H1 (cell line): ENCODE results near the gene UTRN. TPM values are rescaled to one million over a fixed set of nuclear protein-coding genes. Genes with fewer than 3 reads are reported as not detected.

Experiments used
- CTCF ChIA-PET: fragments of 300-600 bp; sonication (Branson Sonifier 250); formaldehyde crosslinking; loops from one replicate; lab custom pipeline; 2021; ENCODE audit not compliant: partially characterized antibody; lab: Charles Lee
- POLR2A ChIA-PET: fragments of 300-600 bp; sonication (Branson Sonifier 250); formaldehyde crosslinking; loops from one replicate; lab custom pipeline; 2021; ENCODE audit warnings: inconsistent platforms; ENCODE audit not compliant: partially characterized antibody; lab: Charles Lee
- DNase-seq, 2 experiments: peaks; one replicate each; pipeline versions ENCODE4 v3.0.0 to v3.0.0-alpha.2; 2010 to 2022; ENCODE audit warnings: low spot score in 2 of 2, low read depth in 1 of 2, mixed read lengths in 1 of 2
- FAIRE-seq: peaks from 2 replicates; lab custom pipeline; 2011; peaks lifted over from hg19 to GRCh38; lab: Jason Lieb, UNC
- H2AFZ ChIP-seq: 2 replicates; pipeline ENCODE4 v1.8.1; 2012; ENCODE audit warnings: low read length, inconsistent platforms
- H2AK5ac ChIP-seq: 2 replicates; pipeline ENCODE4 v1.6.1; 2013; ENCODE audit warnings: low read depth, low read length
- H2BK120ac ChIP-seq: replicated peaks from 2 replicates; pipeline ENCODE3; 2013; ENCODE audit warnings: low read depth, low read length, inconsistent platforms
- H2BK12ac ChIP-seq: 2 replicates; pipeline ENCODE4 v1.6.1; 2013; ENCODE audit warnings: low read depth, low read length
- H2BK15ac ChIP-seq: 2 replicates; pipeline ENCODE4 v1.6.1; 2013; ENCODE audit warnings: low read length
- H2BK20ac ChIP-seq: 2 replicates; pipeline ENCODE4 v1.6.1; 2013; ENCODE audit warnings: low read length
- H2BK5ac ChIP-seq: 2 replicates; pipeline ENCODE4 v1.6.1; 2013; ENCODE audit warnings: low read depth, low read length
- H3K14ac ChIP-seq: 2 replicates; pipeline ENCODE4 v1.6.1; 2013; ENCODE audit warnings: inconsistent platforms; ENCODE audit not compliant: insufficient read length
- H3K18ac ChIP-seq: 2 replicates; pipeline ENCODE4 v1.6.1; 2013; ENCODE audit warnings: low read length; ENCODE audit errors: extremely low read depth
- H3K23ac ChIP-seq: 2 replicates; pipeline ENCODE4 v1.6.1; 2013; ENCODE audit warnings: inconsistent platforms; ENCODE audit not compliant: insufficient read length
- H3K23me2 ChIP-seq: 2 replicates; pipeline ENCODE4 v1.6.1; 2013; ENCODE audit warnings: low read depth, low read length
- H3K27ac ChIP-seq: 2 replicates; pipeline ENCODE4 v1.6.1; 2011; ENCODE audit warnings: low read depth, low read length, inconsistent platforms
- H3K27me3 ChIP-seq, 4 experiments: replicated peaks in 1 of 4; 1 replicate in 1 of 4; 2 replicates in 3 of 4; pipeline versions ENCODE4 v1.6.1 to v1.8.1; 2011 to 2013; ENCODE audit warnings: low read length in 3 of 4, mild to moderate bottlenecking in 3 of 4, inconsistent platforms in 2 of 4, mixed read lengths in 2 of 4, moderate library complexity in 1 of 4; ENCODE audit not compliant: control insufficient read depth in 3 of 4, insufficient read depth in 3 of 4; ENCODE audit errors: extremely low read depth in 1 of 4
- H3K36me3 ChIP-seq, 4 experiments: 2 replicates each; pipeline versions ENCODE4 v1.6.1 to v1.8.1; 2011 to 2013; ENCODE audit warnings: mild to moderate bottlenecking in 4 of 4, low read length in 3 of 4, moderate library complexity in 2 of 4, control low read depth in 1 of 4, inconsistent platforms in 1 of 4; ENCODE audit not compliant: insufficient read depth in 4 of 4, control insufficient read depth in 2 of 4
- H3K4ac ChIP-seq: replicated peaks from 2 replicates; pipeline ENCODE3; 2013; ENCODE audit warnings: low read length, low read depth, mixed read lengths, inconsistent platforms; ENCODE audit not compliant: insufficient read length
- H3K4me1 ChIP-seq, 4 experiments: replicated peaks in 1 of 4; 1 replicate in 1 of 4; 2 replicates in 3 of 4; pipeline versions ENCODE4 v1.6.1 to v1.8.1; 2011 to 2013; ENCODE audit warnings: low read length in 3 of 4, inconsistent platforms in 2 of 4, mixed read lengths in 1 of 4; ENCODE audit not compliant: insufficient read depth in 4 of 4, control insufficient read depth in 3 of 4
- H3K4me2 ChIP-seq, 2 experiments: 2 replicates each; pipeline versions ENCODE4 v1.6.1 to v1.8.1; 2011 to 2013; ENCODE audit warnings: low read depth in 2 of 2, low read length in 2 of 2, control low read depth in 1 of 2, inconsistent platforms in 1 of 2, mild to moderate bottlenecking in 1 of 2; ENCODE audit not compliant: insufficient read depth in 1 of 2
- H3K4me3 ChIP-seq, 4 experiments: fragments of 200-600, 300-600 bp in 1 of 4; sonication (generic), shearing (Covaris generic), sonication (Bioruptor Twin) in 1 of 4; 2 replicates each; pipeline versions ENCODE4 v1.5.1 to v1.8.1; 2011 to 2016; ENCODE audit warnings: low read length in 4 of 4, low read depth in 3 of 4, control low read depth in 2 of 4, inconsistent platforms in 2 of 4, mild to moderate bottlenecking in 2 of 4, mixed read lengths in 1 of 4, moderate library complexity in 1 of 4; ENCODE audit not compliant: insufficient read depth in 2 of 4; ENCODE audit errors: extremely low read depth in 1 of 4
- H3K56ac ChIP-seq: replicated peaks from 2 replicates; pipeline ENCODE3; 2013; ENCODE audit warnings: low read depth, mild to moderate bottlenecking, mixed read lengths, low read length, inconsistent platforms; ENCODE audit not compliant: insufficient read length
- H3K79me1 ChIP-seq: 2 replicates; pipeline ENCODE4 v1.6.1; 2013; ENCODE audit warnings: low read depth, low read length, control low read depth
- H3K79me2 ChIP-seq, 2 experiments: 2 replicates each; pipeline versions ENCODE4 v1.6.1 to v1.8.1; 2012 to 2013; ENCODE audit warnings: low read length in 2 of 2, mild to moderate bottlenecking in 2 of 2, inconsistent platforms in 1 of 2; ENCODE audit not compliant: insufficient read depth in 2 of 2, control insufficient read depth in 1 of 2
- H3K9ac ChIP-seq, 4 experiments: replicated peaks in 1 of 4; 1 replicate in 1 of 4; 2 replicates in 3 of 4; pipeline versions ENCODE4 v1.6.1 to v1.8.1; 2011 to 2013; ENCODE audit warnings: low read depth in 3 of 4, low read length in 3 of 4, control low read depth in 2 of 4, mild to moderate bottlenecking in 2 of 4, moderate library complexity in 2 of 4, inconsistent platforms in 1 of 4; ENCODE audit errors: extremely low read depth in 1 of 4
- H3K9me3 ChIP-seq, 2 experiments: 2 replicates each; pipeline versions ENCODE4 v1.6.1 to v1.8.1; 2012 to 2013; ENCODE audit warnings: mild to moderate bottlenecking in 2 of 2, moderate library complexity in 2 of 2, control low read depth in 1 of 2, inconsistent platforms in 1 of 2, low read depth in 1 of 2, low read length in 1 of 2, mixed read lengths in 1 of 2; ENCODE audit not compliant: insufficient read depth in 2 of 2
- H4K20me1 ChIP-seq, 2 experiments: replicated peaks in 1 of 2; 2 replicates each; pipeline versions ENCODE3 to v1.8.1; 2011 to 2013; ENCODE audit warnings: inconsistent platforms in 2 of 2, low read length in 2 of 2, mild to moderate bottlenecking in 1 of 2; ENCODE audit not compliant: insufficient read depth in 2 of 2, control insufficient read depth in 1 of 2
- H4K5ac ChIP-seq: 2 replicates; pipeline ENCODE4 v1.6.1; 2013; ENCODE audit warnings: low read length, low read depth, mixed read lengths, inconsistent platforms; ENCODE audit not compliant: insufficient read length
- H4K8ac ChIP-seq: 2 replicates; pipeline ENCODE4 v1.8.0; 2013; ENCODE audit warnings: mild to moderate bottlenecking, moderate library complexity, low read length, inconsistent platforms; ENCODE audit not compliant: insufficient read depth; ENCODE audit errors: extremely low read depth
- H4K91ac ChIP-seq: replicated peaks from 2 replicates; pipeline ENCODE3; 2013; ENCODE audit warnings: low read length, mixed read lengths, inconsistent platforms; ENCODE audit not compliant: insufficient read length
- BCL11A ChIP-seq, 2 experiments: IDR thresholded peaks; one replicate each; pipeline ENCODE4 v1.6.1; 2011; ENCODE audit warnings: low read depth in 2 of 2, low read length in 2 of 2, mild to moderate bottlenecking in 2 of 2
- CBX5 ChIP-seq: fragments of 300-800, 300-1000 bp; sonication (generic); IDR thresholded peaks from 2 replicates; pipeline ENCODE4 v1.7.1; 2016; ENCODE audit warnings: antibody characterized with exemption, low read length, low read depth
- CTBP2 ChIP-seq: IDR thresholded peaks from 2 replicates; pipeline ENCODE4 v1.7.0; 2011; ENCODE audit warnings: borderline replicate concordance, mild to moderate bottlenecking, moderate library complexity, mixed read lengths, low read length; ENCODE audit not compliant: insufficient read depth, insufficient read length
- EP300 ChIP-seq, 2 experiments: IDR thresholded peaks; 1 replicate in 1 of 2; 2 replicates in 1 of 2; pipeline ENCODE4 v1.6.1; 2011 to 2012; ENCODE audit warnings: low read depth in 2 of 2, low read length in 2 of 2, mild to moderate bottlenecking in 2 of 2, borderline replicate concordance in 1 of 2, inconsistent platforms in 1 of 2, moderate library complexity in 1 of 2
- HDAC2 ChIP-seq, 2 experiments: fragments of 300-600 bp in 1 of 2; sonication (generic) in 1 of 2; IDR thresholded peaks; 2 replicates each; pipeline ENCODE4 v1.6.1; 2011 to 2012; ENCODE audit warnings: low read depth in 2 of 2, low read length in 2 of 2, mild to moderate bottlenecking in 2 of 2, moderate library complexity in 2 of 2, borderline replicate concordance in 1 of 2, inconsistent platforms in 1 of 2
- HDAC6 ChIP-seq: IDR thresholded peaks from one replicate; pipeline ENCODE4 v1.7.1; 2012; ENCODE audit warnings: low read depth, mild to moderate bottlenecking, inconsistent platforms, low read length, moderate library complexity
- SIX5 ChIP-seq: IDR thresholded peaks from 2 replicates; pipeline ENCODE4 v1.6.1; 2011; ENCODE audit warnings: mild to moderate bottlenecking, low read depth, low read length
- SP4 ChIP-seq: IDR thresholded peaks from 2 replicates; pipeline ENCODE4 v1.6.1; 2012; ENCODE audit warnings: low read length, inconsistent platforms
- WGBS, 2 experiments: shearing (Covaris generic) in 1 of 2; methylation state at CpG; one replicate each; pipeline versions ENCODE4 v1.1.6 to v1.1.7; 2013 to 2015; ENCODE audit warnings: low lambda C conversion rate in 2 of 2, mixed read lengths in 2 of 2, inconsistent platforms in 1 of 2, low coverage in 1 of 2, missing lambda C conversion rate in 1 of 2; ENCODE audit not compliant: insufficient replicate concordance in 2 of 2, insufficient coverage in 1 of 2, insufficient read length in 1 of 2; ENCODE audit errors: extremely low coverage in 1 of 2, missing lambda C conversion rate in 1 of 2; 5-methylcytosine and 5-hydroxymethylcytosine counted together
- polyA plus RNA-seq, 7 experiments: library from polyadenylated mRNA; depleted of rRNA in 3 of 7; stranded (reverse) in 5 of 7; unstranded in 2 of 7; fragments of >200 nt in 5 of 7; fragments of 200-250 nt in 2 of 7; gene quantifications; 1 replicate in 5 of 7; 2 replicates in 1 of 7; 4 replicates in 1 of 7; pipeline versions ENCODE4 v1.2.1 to v1.2.3, GENCODE V29; 2011 to 2013; ENCODE audit warnings: missing spikeins in 2 of 7, mixed read lengths in 2 of 7
- total RNA-seq: library from RNA; stranded (reverse); fragmentation: NEBNext Ultra II Directional; extraction: Animal tissue kit (Norgen Biotek cat#: 25700); gene quantifications from 2 replicates; pipeline ENCODE4 v1.2.1, GENCODE V29; 2021
- TF ChIP-seq, protein P1 (sequence below), 3 experiments: IDR thresholded peaks; 1 replicate in 2 of 3; 2 replicates in 1 of 3; pipeline versions ENCODE4 v1.5.1 to v1.6.1; 2011; ENCODE audit warnings: low read length in 3 of 3, mild to moderate bottlenecking in 3 of 3, inconsistent platforms in 2 of 3, low read depth in 1 of 3, moderate library complexity in 1 of 3; ENCODE audit not compliant: insufficient read depth in 1 of 3; ENCODE audit errors: control extremely low read depth in 1 of 3

UTRN gene
- total and polyA plus RNA-seq, 2 of the 8 experiments (the other 6 are each of a cell fraction or from before 2014, with no cell fraction given), result 25.0 to 112 TPM

- no peaks in the 10 kb centered on the region for H3K36me3 ChIP-seq
- FAIRE-seq, result no peak
- peak overlapping the region; percentile 51 to 84 (median 78) for H3K9ac ChIP-seq
- no peak overlapping the region for H3K14ac ChIP-seq
- no peak overlapping the region for H3K23ac ChIP-seq
- no peak overlapping the region for H3K4ac ChIP-seq
- peak overlapping the region; percentile 84; the same call in 1 of the 2 replicates for H3K27ac ChIP-seq
- 2% methylated on average over 15 of the region's 15 CpGs; no CpG with 5 or more reads in 1 of the 2 experiments for WGBS, 2 experiments
- peak overlapping the region; percentile 49 for H3K56ac ChIP-seq
- peak overlapping the region; percentile 83 to 87 (median 85) for H3K4me3 ChIP-seq
- peak overlapping the region; percentile 46; the same call in 1 of the 2 replicates for H2BK15ac ChIP-seq
- H3K18ac ChIP-seq, result peak overlapping the region; percentile 64; the same call in 1 of the 2 replicates
- no peak overlapping the region for H4K8ac ChIP-seq
- H3K4me1 ChIP-seq, result peaks cover 0 to 5% (median 2%) of the 10 kb centered on the region in 4 experiments; a peak in 2 of 7 replicates
- no peaks in the 10 kb centered on the region; a peak in 1 of 7 replicates for H3K27me3 ChIP-seq
- H3K23me2 ChIP-seq, result peaks cover 15% of the 10 kb centered on the region
- 0 out of 2 replicates have a peak overlapping the region, but pooled peaks have one; percentile 40 for H2BK12ac ChIP-seq
- 0 out of 2 replicates have a peak overlapping the region, but pooled peaks have one; percentile 25 for H2BK5ac ChIP-seq
- DNase-seq, result no peak
- H4K91ac ChIP-seq, result no peak overlapping the region
- H3K79me1 ChIP-seq, result no peaks in the 10 kb centered on the region; the same call in 1 of the 2 replicates
- no peaks in the 10 kb centered on the region for H4K20me1 ChIP-seq
- no peak overlapping the region for H2BK20ac ChIP-seq
- no peaks in the 10 kb centered on the region for H3K9me3 ChIP-seq
- CTCF ChIA-PET, result interaction anchor here (0.7 to 2.3 kb wide), 7 partner anchors 18 to 70 kb away, joined by 3 to 9 read pairs (median 5); no protein-coding TSS in a partner anchor
- no peak overlapping the region for H2AK5ac ChIP-seq
- H2AFZ ChIP-seq, result no peak overlapping the region; the same call in 1 of the 2 replicates
- H3K79me2 ChIP-seq, result peaks cover 0 to 22% of the 10 kb centered on the region in 2 experiments; a peak in 3 of 4 replicates
- no peak overlapping the region for H2BK120ac ChIP-seq
- H4K5ac ChIP-seq, result no peak overlapping the region
- POLR2A ChIA-PET, result interaction anchor here (0.6 to 1.9 kb wide), 9 partner anchors 19 to 69 kb away, joined by 3 to 11 read pairs (median 4); no protein-coding TSS in a partner anchor
- H3K4me2 ChIP-seq, result peak overlapping the region; percentile 80 to 82
- no peak for TF ChIP-seq BCL11A (IDR thresholded peaks at IDR 0.05; ENCODE audit: low read depth in 2 of 2, low read length in 2 of 2)
- no peak for TF ChIP-seq CTBP2
- TF ChIP-seq, protein P1, sequence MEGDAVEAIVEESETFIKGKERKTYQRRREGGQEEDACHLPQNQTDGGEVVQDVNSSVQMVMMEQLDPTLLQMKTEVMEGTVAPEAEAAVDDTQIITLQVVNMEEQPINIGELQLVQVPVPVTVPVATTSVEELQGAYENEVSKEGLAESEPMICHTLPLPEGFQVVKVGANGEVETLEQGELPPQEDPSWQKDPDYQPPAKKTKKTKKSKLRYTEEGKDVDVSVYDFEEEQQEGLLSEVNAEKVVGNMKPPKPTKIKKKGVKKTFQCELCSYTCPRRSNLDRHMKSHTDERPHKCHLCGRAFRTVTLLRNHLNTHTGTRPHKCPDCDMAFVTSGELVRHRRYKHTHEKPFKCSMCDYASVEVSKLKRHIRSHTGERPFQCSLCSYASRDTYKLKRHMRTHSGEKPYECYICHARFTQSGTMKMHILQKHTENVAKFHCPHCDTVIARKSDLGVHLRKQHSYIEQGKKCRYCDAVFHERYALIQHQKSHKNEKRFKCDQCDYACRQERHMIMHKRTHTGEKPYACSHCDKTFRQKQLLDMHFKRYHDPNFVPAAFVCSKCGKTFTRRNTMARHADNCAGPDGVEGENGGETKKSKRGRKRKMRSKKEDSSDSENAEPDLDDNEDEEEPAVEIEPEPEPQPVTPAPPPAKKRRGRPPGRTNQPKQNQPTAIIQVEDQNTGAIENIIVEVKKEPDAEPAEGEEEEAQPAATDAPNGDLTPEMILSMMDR (IDR thresholded peaks at IDR 0.05; ENCODE audit: control extremely low read depth in 1 of 3, insufficient read depth in 1 of 3, low read depth in 1 of 3, low read length in 3 of 3), result no peak
- TF ChIP-seq SP4, result no peak
- no peak for TF ChIP-seq SIX5
- no peak for TF ChIP-seq HDAC6
- TF ChIP-seq EP300 (IDR thresholded peaks at IDR 0.05; ENCODE audit: borderline replicate concordance in 1 of 2, low read depth in 2 of 2, low read length in 2 of 2), result no peak
- TF ChIP-seq HDAC2 (IDR thresholded peaks at IDR 0.05; ENCODE audit: borderline replicate concordance in 1 of 2, low read depth in 2 of 2, low read length in 2 of 2), result no peak
- TF ChIP-seq CBX5, result no peak
Measured at GRCh38 chr6:144285548-144285797, 338 bp downstream of the UTRN start.
